Measurements from ENCODE around the gene FGFR3. TPM values are rescaled to one million over a fixed set of nuclear protein-coding genes. Genes with fewer than 3 reads are reported as not detected.

Gene FGFR3
- total and polyA plus RNA-seq, 9 of the 15 experiments (the other 6 are each of a cell fraction or from before 2014, with no cell fraction given), result 1.2 to 60.4 (median 12.7) TPM

- no peak for TF ChIP-seq NFIX (CRISPR knock-in tag; IDR thresholded peaks at IDR 0.05; ENCODE audit: low read depth)
- TF ChIP-seq POLR3G (IDR thresholded peaks at IDR 0.05; ENCODE audit: extremely low read depth, insufficient read length, insufficient replicate concordance), result no peak
- no peak for TF ChIP-seq TCF7 (IDR thresholded peaks at IDR 0.05; ENCODE audit: borderline replicate concordance)
- peak; percentile 45; the same call in 1 of the 2 replicates for TF ChIP-seq RBFOX2 (IDR thresholded peaks at IDR 0.05; ENCODE audit: low read depth, low read length)
- TF ChIP-seq ZNF518B (CRISPR knock-in tag; IDR thresholded peaks at IDR 0.05), result no peak
- peak; percentile 49; the same call in 1 of the 2 replicates for TF ChIP-seq POLR2G (IDR thresholded peaks at IDR 0.05; ENCODE audit: low read depth, low read length)
- no peak for TF ChIP-seq E2F4 (CRISPR knock-in tag; IDR thresholded peaks at IDR 0.05; ENCODE audit: low read depth)
- TF ChIP-seq ZBTB9 (CRISPR knock-in tag; IDR thresholded peaks at IDR 0.05), result peak; percentile 72; the same call in 1 of the 2 replicates
- TF ChIP-seq ZNF592 (IDR thresholded peaks at IDR 0.05), result peak; percentile 59; the same call in 1 of the 2 replicates
- no peak for TF ChIP-seq KDM2B (CRISPR knock-in tag; IDR thresholded peaks at IDR 0.05)
- no peak for TF ChIP-seq ESRRA (IDR thresholded peaks at IDR 0.05; ENCODE audit: borderline replicate concordance, low read depth)
- no peak for TF ChIP-seq SPI1 (IDR thresholded peaks at IDR 0.05; ENCODE audit: borderline replicate concordance, low read depth, low read length)
- TF ChIP-seq HNRNPK (IDR thresholded peaks at IDR 0.05; ENCODE audit: low read depth, low read length, poor library complexity, severe bottlenecking), result no peak
- TF ChIP-seq CREB3 (tag; conservative IDR thresholded peaks at IDR 0.05; ENCODE audit: low read depth), result no peak
- TF ChIP-seq CBFA2T3 (IDR thresholded peaks at IDR 0.05), result 0 out of 2 replicates have a peak, but pooled peaks have one; percentile 14
- TF ChIP-seq ZNF253 (CRISPR knock-in tag; conservative IDR thresholded peaks at IDR 0.05), result no peak
These were observed 39.3 kb upstream of the FGFR3 start (continued) for GRCh38 chr4:1753697-1754311.
